Ovary (tissue), 3 donors: Measurements from ENCODE around the gene BTG2.

Experiments
- CTCF ChIP-seq, 3 donors: fragments of 450-650 bp in 2 of 3; fragments of 200-600 bp in 1 of 3; IDR thresholded peaks; one replicate each; pipeline versions ENCODE4 v1.5.1 to v1.8.0; 2016 to 2022; ENCODE audit warnings: antibody characterized with exemption in 3 of 3, mild to moderate bottlenecking in 1 of 3
- POLR2A ChIP-seq: fragments of 450-650 bp; IDR thresholded peaks from one replicate; pipeline ENCODE4 v1.6.1; 2017; ENCODE audit warnings: antibody characterized with exemption, mild to moderate bottlenecking, moderate library complexity
- donor health status: DM: no; HTN: no; CAD: no.

GRCh38 chr1:203283597-203283996, 21.7 kb upstream of the BTG2 start:
- TF ChIP-seq CTCF (IDR thresholded peaks at IDR 0.05) (no peak), POLR2A (no peak)
